ENCODE measurements around the gene STK11IP. TPM values are rescaled to one million over a fixed set of nuclear protein-coding genes. Genes with fewer than 3 reads are reported as not detected.

STK11IP gene
- total and polyA plus RNA-seq, 9 of the 15 experiments (the other 6 are each of a cell fraction or from before 2014, with no cell fraction given), result 0.52 to 21.7 (median 5.6) TPM

GRCh38 chr2:219571311-219572236 is 26.1 kb upstream of the STK11IP start, which contains the start of gene OBSL1 (continued):
- TF ChIP-seq THRA (IDR thresholded peaks at IDR 0.05) (peak; percentile 88), MCM2 (IDR thresholded peaks at IDR 0.05; ENCODE audit: low read depth) (no peak), TAL1 (IDR thresholded peaks at IDR 0.05) (peak; percentile 81), MTA1 (IDR thresholded peaks at IDR 0.05; ENCODE audit: borderline replicate concordance) (peak; percentile 91), ZNF175 (CRISPR knock-in tag; IDR thresholded peaks at IDR 0.05; ENCODE audit: low read depth) (no peak), ETV1 (tag; conservative IDR thresholded peaks at IDR 0.05; ENCODE audit: low read depth) (no peak), GTF2E2 (tag; IDR thresholded peaks at IDR 0.05) (no peak), POLR2A (conservative IDR thresholded peaks at IDR 0.05) (peak; percentile 68), PPARD (CRISPR knock-in tag; IDR thresholded peaks at IDR 0.05) (no peak), FOXK2 (conservative IDR thresholded peaks at IDR 0.05 in 1 of 2, IDR thresholded peaks at IDR 0.05 in 1 of 2; ENCODE audit: low read depth in 2 of 2) (peak in 1 of 2 experiments; percentile 44; a peak in 1 of 4 replicates), ZNF41 (CRISPR knock-in tag; conservative IDR thresholded peaks at IDR 0.05) (no peak), ETV6 (IDR thresholded peaks at IDR 0.05; ENCODE audit: borderline replicate concordance in 1 of 2, low read depth in 2 of 2, low read length in 1 of 2) (no peak), ETV6 (CRISPR knock-in tag; IDR thresholded peaks at IDR 0.05; ENCODE audit: borderline replicate concordance) (no peak), CBFB (CRISPR knock-in tag; IDR thresholded peaks at IDR 0.05) (no peak), ZBTB1 (CRISPR knock-in tag; IDR thresholded peaks at IDR 0.05; ENCODE audit: borderline replicate concordance, low read depth) (no peak), SP1 (CRISPR knock-in tag; IDR thresholded peaks at IDR 0.05) (peak; percentile 70; the same call in 1 of the 2 replicates), MBD2 (IDR thresholded peaks at IDR 0.05; ENCODE audit: borderline replicate concordance, low read depth) (peak; percentile 41; the same call in 1 of the 2 replicates), ZNF445 (CRISPR knock-in tag; IDR thresholded peaks at IDR 0.05; ENCODE audit: low read depth) (no peak), SMAD4 (CRISPR knock-in tag; conservative IDR thresholded peaks at IDR 0.05) (peak; percentile 94), HMGN3 (IDR thresholded peaks at IDR 0.05; ENCODE audit: borderline replicate concordance, extremely low read depth, insufficient read length, low read depth, low read length) (peak; percentile 68), MCM5 (IDR thresholded peaks at IDR 0.05; ENCODE audit: low read depth) (no peak), MLX (CRISPR knock-in tag; conservative IDR thresholded peaks at IDR 0.05) (no peak)
- TF ChIP-seq, protein P1, sequence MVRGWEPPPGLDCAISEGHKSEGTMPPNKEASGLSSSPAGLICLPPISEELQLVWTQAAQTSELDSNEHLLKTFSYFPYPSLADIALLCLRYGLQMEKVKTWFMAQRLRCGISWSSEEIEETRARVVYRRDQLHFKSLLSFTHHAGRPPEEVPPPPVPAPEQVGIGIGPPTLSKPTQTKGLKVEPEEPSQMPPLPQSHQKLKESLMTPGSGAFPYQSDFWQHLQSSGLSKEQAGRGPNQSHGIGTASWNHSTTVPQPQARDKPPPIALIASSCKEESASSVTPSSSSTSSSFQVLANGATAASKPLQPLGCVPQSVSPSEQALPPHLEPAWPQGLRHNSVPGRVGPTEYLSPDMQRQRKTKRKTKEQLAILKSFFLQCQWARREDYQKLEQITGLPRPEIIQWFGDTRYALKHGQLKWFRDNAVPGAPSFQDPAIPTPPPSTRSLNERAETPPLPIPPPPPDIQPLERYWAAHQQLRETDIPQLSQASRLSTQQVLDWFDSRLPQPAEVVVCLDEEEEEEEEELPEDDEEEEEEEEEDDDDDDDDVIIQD (CRISPR knock-in tag; IDR thresholded peaks at IDR 0.05), result no peak
- TF ChIP-seq, protein P2, sequence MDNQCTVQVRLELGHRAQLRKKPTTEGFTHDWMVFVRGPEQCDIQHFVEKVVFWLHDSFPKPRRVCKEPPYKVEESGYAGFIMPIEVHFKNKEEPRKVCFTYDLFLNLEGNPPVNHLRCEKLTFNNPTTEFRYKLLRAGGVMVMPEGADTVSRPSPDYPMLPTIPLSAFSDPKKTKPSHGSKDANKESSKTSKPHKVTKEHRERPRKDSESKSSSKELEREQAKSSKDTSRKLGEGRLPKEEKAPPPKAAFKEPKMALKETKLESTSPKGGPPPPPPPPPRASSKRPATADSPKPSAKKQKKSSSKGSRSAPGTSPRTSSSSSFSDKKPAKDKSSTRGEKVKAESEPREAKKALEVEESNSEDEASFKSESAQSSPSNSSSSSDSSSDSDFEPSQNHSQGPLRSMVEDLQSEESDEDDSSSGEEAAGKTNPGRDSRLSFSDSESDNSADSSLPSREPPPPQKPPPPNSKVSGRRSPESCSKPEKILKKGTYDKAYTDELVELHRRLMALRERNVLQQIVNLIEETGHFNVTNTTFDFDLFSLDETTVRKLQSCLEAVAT (IDR thresholded peaks at IDR 0.05), result peak; percentile 80 to 83; a peak in 3 of 4 replicates

All from K562 (cell line).